Stomach (tissue), 9 donors: ENCODE measurements around the gene BCAR3. TPM values are rescaled to one million over a fixed set of nuclear protein-coding genes. Genes with fewer than 3 reads are reported as not detected.
A peak's percentile ranks its signal among the peaks of the same experiment; 100 is the strongest.

Experiments
- DNase-seq, 2 donors: peaks; one replicate each; pipeline versions ENCODE4 v3.0.0 to v3.0.0-alpha.2; 2013 to 2019
- H3K27ac ChIP-seq, 5 donors: fragments of 200-600 bp in 4 of 5; sonication (generic) in 4 of 5; one replicate each; pipeline ENCODE4 v1.5.1; 2013 to 2019; ENCODE audit warnings: mild to moderate bottlenecking in 1 of 5, moderate library complexity in 1 of 5
- H3K27me3 ChIP-seq, 3 donors: fragments of 200-600 bp; sonication (generic); one replicate each; pipeline ENCODE4 v1.5.1; 2017 to 2019; ENCODE audit warnings: mixed run types in 1 of 3
- H3K36me3 ChIP-seq, 4 donors: fragments of 200-600 bp; sonication (generic); 1 replicate in 3 of 4; 2 replicates in 1 of 4; pipeline ENCODE4 v1.5.1; 2016 to 2019
- H3K4me1 ChIP-seq, 4 donors: fragments of 200-600 bp; sonication (generic); one replicate each; pipeline ENCODE4 v1.5.1; 2016 to 2019
- H3K4me3 ChIP-seq, 4 donors: fragments of 200-600 bp; sonication (generic) in 3 of 4; one replicate each; pipeline ENCODE4 v1.5.1; 2016 to 2019; ENCODE audit warnings: mild to moderate bottlenecking in 1 of 4
- H3K9me3 ChIP-seq, 4 donors: fragments of 200-600 bp; sonication (generic); one replicate each; pipeline ENCODE4 v1.5.1; 2016 to 2019
- EP300 ChIP-seq: sonication (generic); formaldehyde crosslinking; IDR thresholded peaks from one replicate; pipeline ENCODE4 v1.6.1; 2017; ENCODE audit warnings: antibody characterized with exemption
- POLR2A ChIP-seq, 4 donors: fragments of 450-650 bp; IDR thresholded peaks; one replicate each; pipeline ENCODE4 v1.6.1; 2016; ENCODE audit warnings: antibody characterized with exemption in 4 of 4, control low read depth in 2 of 4, mild to moderate bottlenecking in 1 of 4, moderate library complexity in 1 of 4
- POLR2AphosphoS5 ChIP-seq, 3 donors: sonication (generic); formaldehyde crosslinking; IDR thresholded peaks; one replicate each; pipeline ENCODE4 v1.6.1; 2016; ENCODE audit warnings: antibody characterized with exemption in 3 of 3
- WGBS, 5 donors: extraction: QIAGEN DNeasy Blood & Tissue Kit in 3 of 5; methylation state at CpG; one replicate each; pipeline versions ENCODE4 v1.1.5 to v1.1.7; 2013 to 2018; 5-methylcytosine and 5-hydroxymethylcytosine counted together
- intact Hi-C: fragments of 100-400 bp; cut with DNase I; formaldehyde crosslinking; loops from one replicate; pipeline ENCODE4 v1.15.1; 2023; ENCODE audit warnings: low total_unique reads
- polyA plus RNA-seq, 3 donors: library from polyadenylated mRNA; stranded (reverse); fragments of 200-250 nt; gene quantifications; one replicate each; pipeline ENCODE4 v1.2.3, GENCODE V29; 2013
- total RNA-seq, 5 donors: library from RNA; depleted of rRNA; stranded (reverse); fragments of >200 nt; gene quantifications; one replicate each; pipeline versions ENCODE4 v1.1.0 to v1.2.3, GENCODE V29; 2014 to 2016
- TF ChIP-seq, protein P1 (sequence below), 7 experiments: fragments of 450-650 bp in 4 of 7; fragments of 200-600 bp in 3 of 7; sonication (generic) in 3 of 7; IDR thresholded peaks; one replicate each; pipeline ENCODE4 v1.5.1; 2016 to 2019; ENCODE audit warnings: antibody characterized with exemption in 7 of 7, control low read depth in 2 of 7, mild to moderate bottlenecking in 1 of 7
- donor health status: healthy with polysubstance abuse.
- donor health status: Bipolar disorder and iron deficiency.
- donor health status: healthy.

BCAR3 gene
- total and polyA plus RNA-seq, 8 donors, result 5.6 to 28.0 (median 19.3) TPM

DNA sequence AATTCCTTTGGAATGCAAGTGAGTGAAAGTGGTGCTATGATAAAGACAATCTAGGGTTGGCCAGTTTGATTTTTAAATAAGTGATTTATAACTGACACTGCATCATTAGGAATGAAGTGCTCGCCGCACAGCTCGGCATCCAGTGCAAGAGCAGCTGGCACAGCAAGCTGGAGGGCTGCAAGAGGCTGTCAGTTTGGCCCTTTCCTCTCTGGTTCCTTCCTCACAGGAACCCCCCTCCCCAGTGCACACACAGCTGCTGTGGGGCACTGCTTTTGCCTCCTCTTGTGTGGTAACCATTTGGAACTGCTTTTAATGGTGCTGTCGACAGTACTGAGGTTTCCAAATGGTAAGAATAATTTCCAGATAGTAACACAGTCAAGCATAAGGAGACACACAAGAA, 10.4 kb upstream of the BCAR3 start:
- peak overlapping the region in 1 of 5 donors; percentile 56 for H3K27ac ChIP-seq
- no peak for DNase-seq
- peaks cover 8 to 35% (median 20%) of the 10 kb centered on the region in 4 donors for H3K4me1 ChIP-seq
- H3K9me3 ChIP-seq, result no peaks in the 10 kb centered on the region
- intact Hi-C loops, result no loop called here
- 53 to 85% (median 63%) methylated on average over 4 of the region's 4 CpGs for WGBS, 5 donors
- H3K4me3 ChIP-seq, result no peak overlapping the region
- no peak for TF ChIP-seq POLR2AphosphoS5 (IDR thresholded peaks at IDR 0.05)
- TF ChIP-seq, protein P1, sequence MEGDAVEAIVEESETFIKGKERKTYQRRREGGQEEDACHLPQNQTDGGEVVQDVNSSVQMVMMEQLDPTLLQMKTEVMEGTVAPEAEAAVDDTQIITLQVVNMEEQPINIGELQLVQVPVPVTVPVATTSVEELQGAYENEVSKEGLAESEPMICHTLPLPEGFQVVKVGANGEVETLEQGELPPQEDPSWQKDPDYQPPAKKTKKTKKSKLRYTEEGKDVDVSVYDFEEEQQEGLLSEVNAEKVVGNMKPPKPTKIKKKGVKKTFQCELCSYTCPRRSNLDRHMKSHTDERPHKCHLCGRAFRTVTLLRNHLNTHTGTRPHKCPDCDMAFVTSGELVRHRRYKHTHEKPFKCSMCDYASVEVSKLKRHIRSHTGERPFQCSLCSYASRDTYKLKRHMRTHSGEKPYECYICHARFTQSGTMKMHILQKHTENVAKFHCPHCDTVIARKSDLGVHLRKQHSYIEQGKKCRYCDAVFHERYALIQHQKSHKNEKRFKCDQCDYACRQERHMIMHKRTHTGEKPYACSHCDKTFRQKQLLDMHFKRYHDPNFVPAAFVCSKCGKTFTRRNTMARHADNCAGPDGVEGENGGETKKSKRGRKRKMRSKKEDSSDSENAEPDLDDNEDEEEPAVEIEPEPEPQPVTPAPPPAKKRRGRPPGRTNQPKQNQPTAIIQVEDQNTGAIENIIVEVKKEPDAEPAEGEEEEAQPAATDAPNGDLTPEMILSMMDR (IDR thresholded peaks at IDR 0.05), result no peak
- TF ChIP-seq POLR2A (IDR thresholded peaks at IDR 0.05), result no peak
- no peak for TF ChIP-seq EP300
- no peaks in the 10 kb centered on the region for H3K27me3 ChIP-seq
- no peaks in the 10 kb centered on the region for H3K36me3 ChIP-seq

DNA sequence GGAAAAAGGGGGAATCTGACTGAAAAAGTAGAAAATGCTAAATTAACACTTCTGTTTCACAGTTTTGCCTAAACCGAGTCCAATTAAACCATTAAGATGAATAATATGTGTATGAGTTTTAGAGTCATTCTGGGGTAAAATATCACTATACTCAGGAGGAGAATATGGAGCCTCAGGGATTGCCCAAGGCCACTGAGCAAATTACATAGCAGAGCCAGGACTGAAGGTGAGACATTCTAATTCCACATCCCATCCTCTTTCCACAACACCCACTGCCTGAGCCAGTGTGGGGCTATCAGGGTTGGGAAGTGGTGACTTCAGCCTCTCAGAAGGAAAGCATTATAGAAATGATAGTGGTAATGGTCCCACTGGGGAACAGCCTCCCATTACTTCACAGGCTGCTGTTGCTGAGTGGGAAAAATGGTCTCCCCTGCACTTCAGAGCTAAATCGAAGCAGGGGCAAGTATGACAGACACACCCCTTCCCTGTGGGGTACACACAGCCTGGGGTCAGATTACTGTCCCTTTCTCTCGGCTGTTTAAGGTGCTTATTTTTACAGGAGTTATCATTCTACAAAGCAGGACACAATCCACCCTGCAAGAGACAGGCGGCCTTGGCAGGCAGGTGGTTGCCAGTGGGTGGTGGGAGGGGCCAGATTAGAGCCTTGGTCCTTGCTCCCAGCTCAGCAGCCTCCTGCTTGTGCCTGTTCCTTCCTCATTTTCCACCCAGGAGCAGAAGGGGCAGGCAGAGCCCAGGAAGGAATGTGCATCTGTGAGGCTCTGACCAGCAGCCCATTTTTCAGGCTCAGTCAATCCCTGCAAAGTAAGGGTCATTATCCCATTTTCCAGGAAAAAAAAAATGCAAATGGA, 9.5 kb upstream of the BCAR3 start:
- Histone ChIP-seq H3K27me3 (no peaks in the 10 kb centered on the region), H3K36me3 (no peaks in the 10 kb centered on the region), H3K4me3 (no peak overlapping the region), H3K4me1 (peaks cover 8 to 40% (median 22%) of the 10 kb centered on the region in 4 donors), H3K27ac (peak overlapping the region in 1 of 5 donors; percentile 56), H3K9me3 (no peaks in the 10 kb centered on the region)
- peak in 1 of 2 donors; percentile 45 for DNase-seq
- 49 to 77% (median 59%) methylated on average over 4 of the region's 4 CpGs for WGBS, 5 donors
- no peak for TF ChIP-seq EP300
- TF ChIP-seq POLR2AphosphoS5 (IDR thresholded peaks at IDR 0.05), result no peak
- TF ChIP-seq, protein P1 (IDR thresholded peaks at IDR 0.05), result no peak
- intact Hi-C loops, result no loop called here

DNA sequence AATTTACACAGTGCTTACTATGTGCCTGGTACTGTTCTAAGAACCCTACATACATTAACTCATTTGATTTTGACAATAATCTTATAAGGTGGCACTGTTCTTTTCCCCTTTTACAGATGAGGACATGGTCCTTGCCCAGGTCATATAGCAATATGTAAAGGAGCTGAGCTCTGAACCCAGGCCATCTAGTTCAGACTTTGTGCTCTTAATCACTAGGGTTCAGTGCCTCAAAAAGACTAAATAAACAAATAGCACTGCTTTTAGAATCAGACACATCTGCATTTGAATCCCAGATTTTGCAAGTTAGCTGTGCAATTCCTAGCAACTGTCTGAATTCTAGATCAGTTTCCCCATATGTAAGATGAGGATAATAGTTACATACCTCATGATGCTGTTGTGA, 8.7 kb upstream of the BCAR3 start:
- no peak overlapping the region for H3K4me3 ChIP-seq
- no peak overlapping the region for H3K27ac ChIP-seq
- H3K27me3 ChIP-seq, result no peaks in the 10 kb centered on the region
- H3K36me3 ChIP-seq, result no peaks in the 10 kb centered on the region
- H3K4me1 ChIP-seq, result peaks cover 8 to 42% (median 22%) of the 10 kb centered on the region in 4 donors
- intact Hi-C loops, result no loop called here
- no peak for DNase-seq
- TF ChIP-seq POLR2A (IDR thresholded peaks at IDR 0.05) (no peak), POLR2AphosphoS5 (IDR thresholded peaks at IDR 0.05) (no peak), EP300 (no peak)
- TF ChIP-seq, protein P1 (IDR thresholded peaks at IDR 0.05), result no peak
- H3K9me3 ChIP-seq, result no peaks in the 10 kb centered on the region

DNA sequence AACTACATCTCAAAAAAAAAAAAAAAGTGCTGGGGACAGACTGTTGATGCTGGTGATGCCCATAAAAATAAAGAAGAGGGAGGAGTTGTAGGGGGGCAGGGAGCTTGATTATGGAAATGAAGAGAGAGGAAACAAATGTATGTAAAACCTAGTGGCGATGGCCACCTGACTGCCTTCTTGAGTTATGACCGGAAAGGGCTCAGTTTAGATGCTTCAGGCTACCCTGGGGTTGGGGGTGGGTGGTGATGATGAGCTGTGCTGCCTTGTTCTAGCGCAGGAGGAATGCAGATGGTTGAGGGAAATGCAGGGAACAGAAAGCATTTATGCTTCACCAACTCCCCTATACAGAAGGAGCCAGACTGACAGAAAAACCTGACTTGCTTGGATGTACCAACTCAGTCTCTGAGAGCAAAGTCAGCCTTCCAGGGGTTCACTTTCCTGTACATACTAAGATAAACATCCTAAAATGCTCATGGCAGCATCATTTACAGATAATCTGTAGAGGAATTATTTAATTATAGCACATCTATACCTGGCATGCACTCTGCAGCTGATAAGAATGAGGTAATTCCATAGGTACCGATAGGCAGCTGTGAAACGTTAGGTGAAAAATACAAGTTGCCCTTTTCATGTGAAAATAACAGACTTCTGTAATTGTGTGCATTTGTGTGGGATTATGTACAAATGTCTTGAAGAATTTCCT, 8.0 kb upstream of the BCAR3 start:
- WGBS, 5 donors, result 92 to 97% (median 94%) methylated on average over 5 of the region's 5 CpGs
- Histone ChIP-seq H3K27ac (no peak overlapping the region), H3K27me3 (no peaks in the 10 kb centered on the region), H3K4me1 (peaks cover 8 to 42% (median 22%) of the 10 kb centered on the region in 4 donors), H3K36me3 (no peaks in the 10 kb centered on the region), H3K4me3 (no peak overlapping the region), H3K9me3 (no peaks in the 10 kb centered on the region)
- intact Hi-C loops, result no loop called here
- no peak for TF ChIP-seq POLR2A (IDR thresholded peaks at IDR 0.05)
- TF ChIP-seq POLR2AphosphoS5 (IDR thresholded peaks at IDR 0.05), result no peak
- TF ChIP-seq, protein P1 (IDR thresholded peaks at IDR 0.05), result no peak
- TF ChIP-seq EP300, result no peak
- no peak for DNase-seq
